GM12878 (cell line): ENCODE measurements around the gene DOCK7. TPM values are rescaled to one million over a fixed set of nuclear protein-coding genes. Genes with fewer than 3 reads are reported as not detected.

Source experiments
- ATAC-seq: fragments of 200-7000 bp; cut with Tn5 transposase; 3 replicates; pipeline ENCODE4 v1.9.1; 2020; ENCODE audit warnings: mild to moderate bottlenecking, moderate library complexity
- BruUV-seq: library from RNA; stranded (reverse); fragments of 400-500 nt; replicated peaks from 2 replicates; lab custom pipeline; 2021; lab: Mats Ljungman, UMichigan
- CTCF ChIA-PET: fragments of 300-600 bp; sonication (Branson Sonifier 250); formaldehyde crosslinking; extraction: SDS; loops from one replicate; lab custom pipeline; 2021; ENCODE audit warnings: inconsistent platforms; lab: Yijun Ruan, JAX
- POLR2A ChIA-PET: fragments of 350-600 bp; formaldehyde crosslinking; extraction: SDS; loops from one replicate; lab custom pipeline; 2021; ENCODE audit warnings: inconsistent platforms; lab: Charles Lee
- RAD21 ChIA-PET: fragments of 300-600 bp; sonication (Branson Sonifier 250); formaldehyde crosslinking; loops from one replicate; lab custom pipeline; 2023; ENCODE audit warnings: antibody characterized with exemption; ENCODE audit not compliant: unreplicated experiment; lab: Charles Lee
- SMC1A ChIA-PET: fragments of 300-600 bp; sonication (Branson Sonifier 250); formaldehyde crosslinking; loops from one replicate; lab custom pipeline; 2023; ENCODE audit not compliant: unreplicated experiment, uncharacterized antibody; lab: Charles Lee
- DNase-seq: peaks from one replicate; pipeline ENCODE4 v3.0.0-alpha.2; 2011; ENCODE audit warnings: low read depth, low spot score
- FAIRE-seq: peaks from 3 replicates; lab custom pipeline; 2011; peaks lifted over from hg19 to GRCh38; lab: Jason Lieb, UNC
- H2AFZ ChIP-seq: 2 replicates; pipeline ENCODE4 v1.6.0; 2011; ENCODE audit warnings: low read depth, low read length, control low read depth; ENCODE audit not compliant: control insufficient read depth
- H3K27ac ChIP-seq: 2 replicates; pipeline ENCODE4 v1.5.1; 2011; ENCODE audit warnings: control low read depth; ENCODE audit not compliant: control insufficient read depth, insufficient read depth
- H3K27me3 ChIP-seq, 2 experiments: replicated peaks in 1 of 2; 2 replicates each; pipeline versions ENCODE4 v1.6.0 to v1.6.1; 2011; ENCODE audit warnings: low read length in 1 of 2; ENCODE audit not compliant: control insufficient read depth in 2 of 2, insufficient read depth in 2 of 2
- H3K36me3 ChIP-seq, 2 experiments: 2 replicates each; pipeline ENCODE4 v1.5.1; 2011; ENCODE audit warnings: low read length in 1 of 2; ENCODE audit not compliant: control insufficient read depth in 2 of 2, insufficient read depth in 2 of 2
- H3K4me1 ChIP-seq: 2 replicates; pipeline ENCODE4 v1.6.1; 2011; ENCODE audit warnings: mild to moderate bottlenecking, low read length, moderate library complexity, mixed read lengths; ENCODE audit not compliant: control insufficient read depth, insufficient read depth
- H3K4me2 ChIP-seq: 2 replicates; pipeline ENCODE4 v1.6.0; 2011; ENCODE audit warnings: control low read depth; ENCODE audit not compliant: control insufficient read depth, insufficient read depth
- H3K4me3 ChIP-seq: fragments of 200-600 bp; sonication (generic); 2 replicates; pipeline ENCODE4 v1.5.1; 2016
- H3K79me2 ChIP-seq: 2 replicates; pipeline ENCODE4 v1.6.0; 2011; ENCODE audit warnings: low read length; ENCODE audit not compliant: control insufficient read depth, insufficient read depth
- H3K9ac ChIP-seq: 2 replicates; pipeline ENCODE4 v1.8.0; 2011; ENCODE audit warnings: low read length, control low read depth, mixed read lengths; ENCODE audit not compliant: control insufficient read depth, insufficient read depth
- H3K9me3 ChIP-seq: replicated peaks from 3 replicates; pipeline ENCODE4 v1.5.1; 2011; ENCODE audit warnings: mild to moderate bottlenecking, low read length; ENCODE audit not compliant: control insufficient read depth, insufficient read depth
- H4K20me1 ChIP-seq: 2 replicates; pipeline ENCODE4 v1.6.0; 2011; ENCODE audit not compliant: control insufficient read depth, insufficient read depth
- CBX3 ChIP-seq: fragments of 200-600 bp; sonication (generic); IDR thresholded peaks from 2 replicates; pipeline ENCODE4 v1.6.1; 2016; ENCODE audit warnings: low read depth, borderline replicate concordance
- CREB1 ChIP-seq: IDR thresholded peaks from 2 replicates; pipeline ENCODE4 v1.6.1; 2012; ENCODE audit warnings: low read depth, mild to moderate bottlenecking, inconsistent platforms
- GATAD2B ChIP-seq: fragments of 450-650 bp; conservative IDR thresholded peaks from 2 replicates; pipeline ENCODE4 v1.6.1; 2017; ENCODE audit warnings: low read depth, mild to moderate bottlenecking, moderate library complexity
- JUND ChIP-seq: IDR thresholded peaks from 2 replicates; pipeline ENCODE4 v1.6.1; 2012; ENCODE audit warnings: low read depth, mild to moderate bottlenecking, low read length, improper control_type of control experiment, moderate library complexity
- NBN ChIP-seq: fragments of 450-650 bp; IDR thresholded peaks from 2 replicates; pipeline ENCODE4 v1.6.1; 2016
- NFYB ChIP-seq: IDR thresholded peaks from 2 replicates; pipeline ENCODE4 v1.6.1; 2011; ENCODE audit warnings: low read depth, mild to moderate bottlenecking, low read length, improper control_type of control experiment, moderate library complexity; ENCODE audit not compliant: insufficient read depth
- NR2F1 ChIP-seq: fragments of 450-650 bp; conservative IDR thresholded peaks from 2 replicates; pipeline ENCODE4 v1.6.1; 2017; ENCODE audit warnings: mild to moderate bottlenecking
- POLR2AphosphoS5 ChIP-seq: IDR thresholded peaks from 2 replicates; pipeline ENCODE4 v1.6.1; 2011; ENCODE audit warnings: mild to moderate bottlenecking, low read length, inconsistent platforms
- RCOR1 ChIP-seq: conservative IDR thresholded peaks from 2 replicates; pipeline ENCODE4 v1.6.1; 2012; ENCODE audit warnings: low read depth, low read length, improper control_type of control experiment
- SP1 ChIP-seq: IDR thresholded peaks from one replicate; pipeline ENCODE4 v1.6.1; 2011; ENCODE audit warnings: low read depth, low read length
- ZNF622 ChIP-seq: fragments of 450-650 bp; IDR thresholded peaks from 2 replicates; pipeline ENCODE4 v1.6.1; 2017; ENCODE audit warnings: mild to moderate bottlenecking, inconsistent platforms
- WGBS: methylation state at CpG from one replicate; pipeline ENCODE4 v1.1.6; 2016; ENCODE audit warnings: low lambda C conversion rate; ENCODE audit not compliant: insufficient replicate concordance, insufficient coverage; ENCODE audit errors: missing lambda C conversion rate; 5-methylcytosine and 5-hydroxymethylcytosine counted together
- in situ Hi-C: fragments of 300-500 bp; cut with MboI; formaldehyde crosslinking; loops from 9 replicates; pipeline ENCODE4 v1.14.3; 2018; ENCODE audit warnings: mixed read lengths
- intact Hi-C: fragments of 100-400 bp; cut with micrococcal nuclease; formaldehyde crosslinking; loops from one replicate; pipeline ENCODE4 v1.14.2; 2022; ENCODE audit not compliant: unreplicated experiment
- polyA plus RNA-seq, 11 experiments: library from polyadenylated mRNA; depleted of rRNA in 4 of 11; unstranded in 6 of 11; stranded (reverse) in 5 of 11; fragments of >200 nt; fragmentation: Nextera tagmentation in 4 of 11; fragmentation: Illumina TruSeq in 1 of 11; extraction: Ambion mirVana in 4 of 11; extraction: Trizol in 1 of 11; gene quantifications; 1 replicate in 1 of 11; 2 replicates in 10 of 11; pipeline versions ENCODE4 v1.2.1 to v1.2.3, GENCODE V29; 2011 to 2016; ENCODE audit warnings: inconsistent platforms in 2 of 11, missing spikeins in 2 of 11, low read depth in 1 of 11
- total RNA-seq, 4 experiments: library from RNA; depleted of rRNA in 3 of 4; stranded (reverse); fragments of >200 nt in 3 of 4; fragmentation: Illumina TruSeq in 1 of 4; extraction: Trizol in 1 of 4; gene quantifications; 2 replicates each; pipeline versions ENCODE4 v1.2.1 to v1.2.3, GENCODE V29; 2013 to 2021
- TF ChIP-seq, protein P1 (sequence below): fragments of 450-650 bp; IDR thresholded peaks from 2 replicates; pipeline ENCODE4 v1.6.1; 2018; ENCODE audit warnings: borderline replicate concordance, mild to moderate bottlenecking; ENCODE audit not compliant: partially characterized antibody
- TF ChIP-seq, protein P2 (sequence below): fragments of 450-650 bp; IDR thresholded peaks from 2 replicates; pipeline ENCODE4 v1.6.1; 2017; ENCODE audit warnings: mild to moderate bottlenecking, moderate library complexity
- TF ChIP-seq, protein P3 (sequence below): fragments of 450-650 bp; IDR thresholded peaks from 2 replicates; pipeline ENCODE4 v1.6.1; 2014; ENCODE audit warnings: mild to moderate bottlenecking

Gene DOCK7
- total and polyA plus RNA-seq, 10 of the 15 experiments (the other 5 are each of a cell fraction or from before 2014, with no cell fraction given) = 4.8 to 34.6 (median 26.9) TPM

DNA sequence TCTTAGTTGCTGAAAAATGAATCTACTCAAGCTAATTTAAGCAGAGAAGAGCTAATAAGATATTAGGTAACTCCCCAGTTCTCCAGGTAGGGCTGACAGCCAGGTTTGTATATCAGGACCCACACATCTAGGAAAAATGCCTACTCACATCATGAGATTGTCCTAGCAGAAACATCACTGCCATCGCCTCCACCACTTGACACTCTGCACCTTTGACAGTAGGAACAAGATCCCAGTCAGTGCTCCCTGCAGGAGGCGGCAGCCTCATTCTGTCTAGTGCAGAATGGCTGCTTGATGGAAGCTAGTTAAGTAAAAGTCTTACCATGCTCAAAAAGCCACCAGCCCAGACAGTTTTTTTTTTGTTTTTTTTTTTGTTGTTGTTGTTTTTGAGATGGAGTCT lies 282.9 kb downstream of the DOCK7 start:
- ChIA-PET RAD21 (interaction anchor here (4.3 kb wide), 1 partner anchor 230 kb away, joined by 24 read pairs; no protein-coding TSS in a partner anchor), CTCF (interaction anchor here (0.6 to 5.3 kb wide), 9 partner anchors 14 to 341 kb away, joined by 3 to 51 read pairs (median 4); no protein-coding TSS in a partner anchor)
- BruUV-seq = no TSS peak

More for the DNA sequence above, 282.9 kb downstream of the DOCK7 start:
- Histone ChIP-seq H2AFZ (no peak overlapping the region), H3K79me2 (no peaks in the 10 kb centered on the region), H3K4me3 (no peak overlapping the region), H3K4me1 (no peaks in the 10 kb centered on the region), H3K4me2 (no peak overlapping the region), H3K9ac (no peak overlapping the region), H4K20me1 (no peaks in the 10 kb centered on the region), H3K36me3 (no peaks in the 10 kb centered on the region), H3K27ac (no peak overlapping the region), H3K27me3 (no peaks in the 10 kb centered on the region), H3K9me3 (no peaks in the 10 kb centered on the region)
- ChIA-PET SMC1A (interaction anchor here (1.4 to 5.0 kb wide), 3 partner anchors 107 to 341 kb away, joined by 5 to 25 read pairs (median 7); no protein-coding TSS in a partner anchor), POLR2A (no interaction called here)
- in situ Hi-C loops (loop anchor here (5.0 kb wide), 1 partner anchor 228 kb away; no protein-coding TSS in a partner anchor), intact Hi-C loops (loop anchor here (10.0 kb wide), 1 partner anchor 110 kb away; no protein-coding TSS in a partner anchor)
- ATAC-seq (no peak), DNase-seq (no peak), FAIRE-seq (no peak)
- TF ChIP-seq NR2F1 = no peak
- TF ChIP-seq, protein P1, sequence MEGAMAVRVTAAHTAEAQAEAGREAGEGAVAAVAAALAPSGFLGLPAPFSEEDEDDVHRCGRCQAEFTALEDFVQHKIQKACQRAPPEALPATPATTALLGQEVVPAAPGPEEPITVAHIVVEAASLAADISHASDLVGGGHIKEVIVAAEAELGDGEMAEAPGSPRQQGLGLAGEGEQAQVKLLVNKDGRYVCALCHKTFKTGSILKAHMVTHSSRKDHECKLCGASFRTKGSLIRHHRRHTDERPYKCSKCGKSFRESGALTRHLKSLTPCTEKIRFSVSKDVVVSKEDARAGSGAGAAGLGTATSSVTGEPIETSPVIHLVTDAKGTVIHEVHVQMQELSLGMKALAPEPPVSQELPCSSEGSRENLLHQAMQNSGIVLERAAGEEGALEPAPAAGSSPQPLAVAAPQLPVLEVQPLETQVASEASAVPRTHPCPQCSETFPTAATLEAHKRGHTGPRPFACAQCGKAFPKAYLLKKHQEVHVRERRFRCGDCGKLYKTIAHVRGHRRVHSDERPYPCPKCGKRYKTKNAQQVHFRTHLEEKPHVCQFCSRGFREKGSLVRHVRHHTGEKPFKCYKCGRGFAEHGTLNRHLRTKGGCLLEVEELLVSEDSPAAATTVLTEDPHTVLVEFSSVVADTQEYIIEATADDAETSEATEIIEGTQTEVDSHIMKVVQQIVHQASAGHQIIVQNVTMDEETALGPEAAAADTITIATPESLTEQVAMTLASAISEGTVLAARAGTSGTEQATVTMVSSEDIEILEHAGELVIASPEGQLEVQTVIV = no peak
- TF ChIP-seq JUND = no peak
- TF ChIP-seq, protein P2, sequence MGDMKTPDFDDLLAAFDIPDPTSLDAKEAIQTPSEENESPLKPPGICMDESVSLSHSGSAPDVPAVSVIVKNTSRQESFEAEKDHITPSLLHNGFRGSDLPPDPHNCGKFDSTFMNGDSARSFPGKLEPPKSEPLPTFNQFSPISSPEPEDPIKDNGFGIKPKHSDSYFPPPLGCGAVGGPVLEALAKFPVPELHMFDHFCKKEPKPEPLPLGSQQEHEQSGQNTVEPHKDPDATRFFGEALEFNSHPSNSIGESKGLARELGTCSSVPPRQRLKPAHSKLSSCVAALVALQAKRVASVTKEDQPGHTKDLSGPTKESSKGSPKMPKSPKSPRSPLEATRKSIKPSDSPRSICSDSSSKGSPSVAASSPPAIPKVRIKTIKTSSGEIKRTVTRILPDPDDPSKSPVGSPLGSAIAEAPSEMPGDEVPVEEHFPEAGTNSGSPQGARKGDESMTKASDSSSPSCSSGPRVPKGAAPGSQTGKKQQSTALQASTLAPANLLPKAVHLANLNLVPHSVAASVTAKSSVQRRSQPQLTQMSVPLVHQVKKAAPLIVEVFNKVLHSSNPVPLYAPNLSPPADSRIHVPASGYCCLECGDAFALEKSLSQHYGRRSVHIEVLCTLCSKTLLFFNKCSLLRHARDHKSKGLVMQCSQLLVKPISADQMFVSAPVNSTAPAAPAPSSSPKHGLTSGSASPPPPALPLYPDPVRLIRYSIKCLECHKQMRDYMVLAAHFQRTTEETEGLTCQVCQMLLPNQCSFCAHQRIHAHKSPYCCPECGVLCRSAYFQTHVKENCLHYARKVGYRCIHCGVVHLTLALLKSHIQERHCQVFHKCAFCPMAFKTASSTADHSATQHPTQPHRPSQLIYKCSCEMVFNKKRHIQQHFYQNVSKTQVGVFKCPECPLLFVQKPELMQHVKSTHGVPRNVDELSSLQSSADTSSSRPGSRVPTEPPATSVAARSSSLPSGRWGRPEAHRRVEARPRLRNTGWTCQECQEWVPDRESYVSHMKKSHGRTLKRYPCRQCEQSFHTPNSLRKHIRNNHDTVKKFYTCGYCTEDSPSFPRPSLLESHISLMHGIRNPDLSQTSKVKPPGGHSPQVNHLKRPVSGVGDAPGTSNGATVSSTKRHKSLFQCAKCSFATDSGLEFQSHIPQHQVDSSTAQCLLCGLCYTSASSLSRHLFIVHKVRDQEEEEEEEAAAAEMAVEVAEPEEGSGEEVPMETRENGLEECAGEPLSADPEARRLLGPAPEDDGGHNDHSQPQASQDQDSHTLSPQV = no peak
- TF ChIP-seq CBX3 = no peak
- TF ChIP-seq RCOR1 = no peak
- TF ChIP-seq POLR2AphosphoS5 = no peak
- no peak for TF ChIP-seq NBN
- TF ChIP-seq ZNF622 = no peak
- no peak for TF ChIP-seq CREB1
- TF ChIP-seq NFYB = no peak
- TF ChIP-seq GATAD2B = no peak
- no peak for TF ChIP-seq SP1
- TF ChIP-seq, protein P3, sequence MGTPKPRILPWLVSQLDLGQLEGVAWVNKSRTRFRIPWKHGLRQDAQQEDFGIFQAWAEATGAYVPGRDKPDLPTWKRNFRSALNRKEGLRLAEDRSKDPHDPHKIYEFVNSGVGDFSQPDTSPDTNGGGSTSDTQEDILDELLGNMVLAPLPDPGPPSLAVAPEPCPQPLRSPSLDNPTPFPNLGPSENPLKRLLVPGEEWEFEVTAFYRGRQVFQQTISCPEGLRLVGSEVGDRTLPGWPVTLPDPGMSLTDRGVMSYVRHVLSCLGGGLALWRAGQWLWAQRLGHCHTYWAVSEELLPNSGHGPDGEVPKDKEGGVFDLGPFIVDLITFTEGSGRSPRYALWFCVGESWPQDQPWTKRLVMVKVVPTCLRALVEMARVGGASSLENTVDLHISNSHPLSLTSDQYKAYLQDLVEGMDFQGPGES = no peak
- WGBS = 57% methylated on average over 2 of the region's 2 CpGs
